Ovary (tissue), 3 donors: Measurements from ENCODE around the gene BST2.

Experiments used
- CTCF ChIP-seq, 3 donors: fragments of 450-650 bp in 2 of 3; fragments of 200-600 bp in 1 of 3; IDR thresholded peaks; one replicate each; pipeline versions ENCODE4 v1.5.1 to v1.8.0; 2016 to 2022; ENCODE audit warnings: antibody characterized with exemption in 3 of 3, mild to moderate bottlenecking in 1 of 3
- EP300 ChIP-seq: sonication (generic); formaldehyde crosslinking; IDR thresholded peaks from one replicate; pipeline ENCODE4 v1.6.1; 2017; ENCODE audit warnings: antibody characterized with exemption
- POLR2A ChIP-seq: fragments of 450-650 bp; IDR thresholded peaks from one replicate; pipeline ENCODE4 v1.6.1; 2017; ENCODE audit warnings: antibody characterized with exemption, mild to moderate bottlenecking, moderate library complexity
- donor health status: DM: no; HTN: no; CAD: no.

- TF ChIP-seq CTCF (IDR thresholded peaks at IDR 0.05) (no peak), POLR2A (no peak), EP300 (no peak)
Measured at GRCh38 chr19:17451820-17452219, 46.4 kb upstream of the BST2 start.
